GM12875 (cell line): Measurements from ENCODE around the gene MFAP3.

Experiments
- H3K4me3 ChIP-seq: one replicate; pipeline ENCODE4 v1.5.1; 2011; ENCODE audit warnings: low read depth, low read length, control low read depth
- CTCF ChIP-seq: IDR thresholded peaks from 2 replicates; pipeline ENCODE4 v1.5.1; 2011; ENCODE audit warnings: low read depth, mild to moderate bottlenecking, control low read depth, inconsistent platforms, low read length, moderate library complexity, borderline replicate concordance; ENCODE audit not compliant: insufficient read depth

The MFAP3 gene

GRCh38 chr5:154047324-154047723, 8.6 kb downstream of the MFAP3 start:
- H3K4me3 ChIP-seq, result no peak overlapping the region
- no peak for TF ChIP-seq CTCF

GRCh38 chr5:154049636-154050035, 10.9 kb downstream of the MFAP3 start:
- TF ChIP-seq CTCF, result no peak
- H3K4me3 ChIP-seq, result no peak overlapping the region

GRCh38 chr5:154053468-154053867, 14.7 kb downstream of the MFAP3 start:
- no peak overlapping the region for H3K4me3 ChIP-seq
- TF ChIP-seq CTCF, result no peak

GRCh38 chr5:154055201-154055600, 16.4 kb downstream of the MFAP3 start:
- H3K4me3 ChIP-seq, result no peak overlapping the region

GRCh38 chr5:154058055-154059038, 19.6 kb downstream of the MFAP3 start:
- H3K4me3 ChIP-seq, result no peak overlapping the region
- TF ChIP-seq CTCF, result no peak

More at GRCh38 chr5:154055201-154055600, 16.4 kb downstream of the MFAP3 start:
- TF ChIP-seq CTCF, result no peak

- H3K4me3 ChIP-seq, result no peak overlapping the region
- TF ChIP-seq CTCF, result no peak
These were observed 20.3 kb downstream of the MFAP3 start for GRCh38 chr5:154059039-154059430.

- TF ChIP-seq CTCF, result no peak
- no peak overlapping the region for H3K4me3 ChIP-seq
These were observed 20.8 kb downstream of the MFAP3 start for GRCh38 chr5:154059583-154059982.
